Stimulated activated CD8-positive, alpha-beta memory T cell treated with anti-CD3 and anti-CD28 coated beads, Interleukin-4, amount 100 ng/mL, for 4 hours (primary cell): Measurements from ENCODE around the gene LMF1.
"Not testable (repeated sequence)": the region's sequence is repeated elsewhere in the genome, so short reads cannot be mapped to it uniquely, and the experiment has no call there.

Source experiments
- DNase-seq, 2 donors: peaks; one replicate each; pipeline ENCODE4 v3.0.0-alpha.2; 2020; ENCODE audit warnings: low read depth in 2 of 2, low spot score in 1 of 2

The LMF1 gene

GRCh38 chr16:883340-883739 is 87.4 kb downstream of the LMF1 start:
- DNase-seq: no peak

- not testable (repeated sequence) for DNase-seq
Measured at GRCh38 chr16:882671-883070, 88.1 kb downstream of the LMF1 start.

GRCh38 chr16:882256-882655 is 88.5 kb downstream of the LMF1 start:
- DNase-seq: no peak

- no peak for DNase-seq
Measured at GRCh38 chr16:881219-882097, 89.3 kb downstream of the LMF1 start.

- no peak for DNase-seq
Measured at GRCh38 chr16:880471-881171, 90.2 kb downstream of the LMF1 start.

- DNase-seq: no peak
Measured at GRCh38 chr16:879986-880385, 90.8 kb downstream of the LMF1 start.

GRCh38 chr16:879461-879861 is 91.3 kb downstream of the LMF1 start:
- no peak for DNase-seq

GRCh38 chr16:878886-879285 is 91.9 kb downstream of the LMF1 start:
- DNase-seq: no peak

GRCh38 chr16:878072-878784 is 92.6 kb downstream of the LMF1 start:
- DNase-seq: no peak

GRCh38 chr16:877242-878071 is 93.3 kb downstream of the LMF1 start:
- DNase-seq: no peak

- DNase-seq: no peak
Measured at GRCh38 chr16:876523-877241, 94.1 kb downstream of the LMF1 start.

GRCh38 chr16:876041-876335 is 94.8 kb downstream of the LMF1 start:
- no peak for DNase-seq

GRCh38 chr16:875182-876040 is 95.4 kb downstream of the LMF1 start:
- DNase-seq: no peak

GRCh38 chr16:874366-875181 is 96.2 kb downstream of the LMF1 start:
- no peak for DNase-seq

GRCh38 chr16:873889-874288 is 96.9 kb downstream of the LMF1 start:
- DNase-seq: no peak

- no peak for DNase-seq
Measured at GRCh38 chr16:873243-873661, 97.5 kb downstream of the LMF1 start.

GRCh38 chr16:872436-873242 is 98.1 kb downstream of the LMF1 start:
- no peak for DNase-seq
